HepG2 (cell line): ENCODE data around the gene IRAK2.

Experiments used
- CTCF ChIP-seq: sonication (generic); formaldehyde crosslinking; IDR thresholded peaks from 2 replicates; pipeline ENCODE4 v1.5.0; 2020; ENCODE audit warnings: mild to moderate bottlenecking, missing genetic modification reagents, moderate library complexity
- FOXP4 ChIP-seq: sonication (generic); formaldehyde crosslinking; IDR thresholded peaks from 2 replicates; pipeline ENCODE4 v1.4.0; 2020; ENCODE audit warnings: missing genetic modification reagents
- POLR2A ChIP-seq, 2 experiments: IDR thresholded peaks; 2 replicates each; pipeline ENCODE4 v1.6.1; 2011; ENCODE audit warnings: low read depth in 2 of 2, low read length in 2 of 2, mild to moderate bottlenecking in 1 of 2, moderate library complexity in 1 of 2; ENCODE audit not compliant: insufficient read depth in 1 of 2
- SMAD1 ChIP-seq: sonication (generic); formaldehyde crosslinking; IDR thresholded peaks from 2 replicates; pipeline ENCODE4 v1.4.0; 2020; ENCODE audit warnings: missing genetic modification reagents, low read depth, mild to moderate bottlenecking, borderline replicate concordance

- TF ChIP-seq CTCF (no peak), FOXP4 (CRISPR knock-in tag) (no peak), POLR2A (IDR thresholded peaks at IDR 0.05; ENCODE audit: insufficient read depth in 1 of 2, low read depth in 2 of 2, low read length in 2 of 2) (no peak), SMAD1 (CRISPR knock-in tag) (no peak)
Measured at GRCh38 chr3:10232137-10232536, 67.4 kb downstream of the IRAK2 start.
